Vagina (tissue), 2 donors: ENCODE data around the gene AOX1.

Source experiments
- CTCF ChIP-seq, 3 experiments: fragments of 450-650 bp in 2 of 3; fragments of 200-600 bp in 1 of 3; sonication (generic) in 1 of 3; IDR thresholded peaks; one replicate each; pipeline ENCODE4 v1.5.1; 2017 to 2019; ENCODE audit warnings: antibody characterized with exemption in 3 of 3, mild to moderate bottlenecking in 2 of 3, moderate library complexity in 2 of 3
- POLR2A ChIP-seq, 2 donors: fragments of 450-650 bp; IDR thresholded peaks; one replicate each; pipeline ENCODE4 v1.6.1; 2017; ENCODE audit warnings: antibody characterized with exemption in 2 of 2, mild to moderate bottlenecking in 2 of 2, moderate library complexity in 2 of 2

GRCh38 chr2:200681697-200682096 is 95.9 kb downstream of the AOX1 start:
- TF ChIP-seq CTCF (IDR thresholded peaks at IDR 0.05) (no peak), POLR2A (IDR thresholded peaks at IDR 0.05) (no peak)
